Cardiac muscle cell (in vitro differentiated cells and primary cell): Measurements from ENCODE around the gene HHAT. TPM values are rescaled to one million over a fixed set of nuclear protein-coding genes. Genes with fewer than 3 reads are reported as not detected.

Experiments used
- DNase-seq, 2 donors: peaks; one replicate each; pipeline versions ENCODE4 v3.0.0 to v3.0.0-alpha.2; 2010 to 2017; ENCODE audit warnings: low read depth in 1 of 2, low spot score in 1 of 2
- H3K27ac ChIP-seq: fragments of 200-600 bp; sonication (generic); 2 replicates; pipeline ENCODE4 v1.5.1; 2016
- H3K27me3 ChIP-seq: fragments of 200-600 bp; sonication (generic); 2 replicates; pipeline ENCODE4 v1.6.0; 2016; ENCODE audit warnings: control low read depth
- H3K36me3 ChIP-seq: fragments of 200-600 bp; sonication (generic); 2 replicates; pipeline ENCODE4 v1.5.1; 2016; ENCODE audit warnings: control low read depth
- H3K4me1 ChIP-seq: fragments of 200-600 bp; sonication (generic); 2 replicates; pipeline ENCODE4 v1.8.1; 2017; ENCODE audit warnings: low read depth, mild to moderate bottlenecking, mixed run types
- H3K4me3 ChIP-seq: fragments of 200-600 bp; sonication (generic); 2 replicates; pipeline ENCODE4 v1.5.1; 2016; ENCODE audit warnings: mild to moderate bottlenecking
- H3K9me3 ChIP-seq: fragments of 200-600 bp; sonication (generic); 2 replicates; pipeline ENCODE4 v1.5.1; 2017; ENCODE audit warnings: low read depth, mild to moderate bottlenecking, control low read depth
- polyA plus RNA-seq: library from polyadenylated mRNA; unstranded; fragments of >200 nt; fragmentation: Nextera tagmentation; extraction: Ambion mirVana; gene quantifications from 2 replicates; pipeline ENCODE4 v1.2.1, GENCODE V29; 2016
- total RNA-seq: library from RNA; depleted of rRNA; stranded (reverse); fragments of >200 nt; gene quantifications from 2 replicates; pipeline ENCODE4 v1.2.3, GENCODE V29; 2016
- TF ChIP-seq, protein P1 (sequence below): IDR thresholded peaks from 2 replicates; pipeline ENCODE4 v1.5.1; 2012; ENCODE audit warnings: low read depth, mild to moderate bottlenecking, low read length

HHAT gene
- total and polyA plus RNA-seq, 2 experiments from 2014 or later, result 3.6 to 8.4 TPM

DNA sequence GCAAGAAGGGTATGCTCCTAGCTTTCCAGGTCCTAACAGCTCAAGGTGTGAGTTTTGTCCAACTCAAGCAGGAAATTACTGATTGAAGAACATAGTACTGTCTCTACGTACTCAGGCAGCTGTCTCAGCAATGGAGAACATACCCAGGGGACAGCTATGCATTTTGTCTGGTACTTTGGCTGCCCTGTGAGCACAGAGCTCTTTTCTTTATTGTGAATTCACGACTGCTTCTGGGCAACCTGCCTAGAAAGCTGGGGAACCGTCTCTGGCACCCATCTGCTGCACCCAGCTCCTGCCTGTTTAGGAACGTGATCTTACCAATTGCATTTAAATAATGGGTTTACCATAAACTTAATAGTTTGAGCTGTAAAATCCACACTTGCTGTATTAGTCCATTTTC is 258.1 kb downstream of the HHAT start:
- Histone ChIP-seq H3K4me1 (peaks cover 16% of the 10 kb centered on the region), H3K36me3 (no peaks in the 10 kb centered on the region), H3K4me3 (no peak overlapping the region), H3K9me3 (no peaks in the 10 kb centered on the region), H3K27me3 (no peaks in the 10 kb centered on the region), H3K27ac (no peak overlapping the region)
- no peak for DNase-seq
- TF ChIP-seq, protein P1, sequence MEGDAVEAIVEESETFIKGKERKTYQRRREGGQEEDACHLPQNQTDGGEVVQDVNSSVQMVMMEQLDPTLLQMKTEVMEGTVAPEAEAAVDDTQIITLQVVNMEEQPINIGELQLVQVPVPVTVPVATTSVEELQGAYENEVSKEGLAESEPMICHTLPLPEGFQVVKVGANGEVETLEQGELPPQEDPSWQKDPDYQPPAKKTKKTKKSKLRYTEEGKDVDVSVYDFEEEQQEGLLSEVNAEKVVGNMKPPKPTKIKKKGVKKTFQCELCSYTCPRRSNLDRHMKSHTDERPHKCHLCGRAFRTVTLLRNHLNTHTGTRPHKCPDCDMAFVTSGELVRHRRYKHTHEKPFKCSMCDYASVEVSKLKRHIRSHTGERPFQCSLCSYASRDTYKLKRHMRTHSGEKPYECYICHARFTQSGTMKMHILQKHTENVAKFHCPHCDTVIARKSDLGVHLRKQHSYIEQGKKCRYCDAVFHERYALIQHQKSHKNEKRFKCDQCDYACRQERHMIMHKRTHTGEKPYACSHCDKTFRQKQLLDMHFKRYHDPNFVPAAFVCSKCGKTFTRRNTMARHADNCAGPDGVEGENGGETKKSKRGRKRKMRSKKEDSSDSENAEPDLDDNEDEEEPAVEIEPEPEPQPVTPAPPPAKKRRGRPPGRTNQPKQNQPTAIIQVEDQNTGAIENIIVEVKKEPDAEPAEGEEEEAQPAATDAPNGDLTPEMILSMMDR, result no peak

DNA sequence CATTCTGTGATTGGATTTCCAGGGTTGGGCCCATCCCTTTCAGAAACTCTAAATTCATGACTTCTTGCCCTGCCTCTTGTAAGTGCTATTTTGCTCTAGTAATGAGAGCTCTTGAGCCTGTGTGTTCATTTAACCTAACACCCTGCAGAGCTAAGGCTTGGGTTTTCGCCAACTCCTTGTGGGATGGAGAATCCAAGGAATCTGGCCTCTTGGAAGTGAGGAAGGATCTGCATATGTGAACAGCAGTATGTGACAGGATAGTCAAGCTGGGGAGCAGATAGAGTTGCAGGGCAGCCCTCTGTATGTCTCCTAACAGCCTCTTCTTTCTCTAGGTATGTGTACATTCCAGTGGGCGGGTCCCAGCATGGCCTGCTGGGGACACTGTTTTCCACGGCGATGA is 258.9 kb downstream of the HHAT start:
- no peaks in the 10 kb centered on the region for H3K9me3 ChIP-seq
- H3K36me3 ChIP-seq, result no peaks in the 10 kb centered on the region
- peak; percentile 49 to 61 for DNase-seq
- no peak overlapping the region for H3K27ac ChIP-seq
- H3K27me3 ChIP-seq, result no peaks in the 10 kb centered on the region
- peaks cover 9% of the 10 kb centered on the region for H3K4me1 ChIP-seq
- no peak overlapping the region for H3K4me3 ChIP-seq
- TF ChIP-seq, protein P1, result no peak

DNA sequence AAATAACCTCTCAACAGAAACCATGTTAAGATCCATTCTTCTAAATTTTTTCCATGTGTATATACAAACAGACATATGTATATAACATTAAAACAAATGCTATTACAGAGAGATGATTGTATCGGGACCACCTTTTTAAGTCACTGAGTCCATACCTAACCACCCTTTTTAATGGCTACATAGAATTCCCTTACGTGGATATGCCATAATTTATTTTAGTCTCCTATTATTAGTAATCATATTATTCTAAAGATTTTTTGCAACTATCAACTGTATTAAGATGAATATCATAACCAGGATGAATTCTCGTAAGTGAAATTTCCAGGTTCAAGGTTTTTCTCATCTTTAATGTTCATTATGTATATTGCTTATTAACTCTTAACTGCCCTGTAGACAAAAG is 259.7 kb downstream of the HHAT start:
- no peak overlapping the region for H3K4me3 ChIP-seq
- TF ChIP-seq, protein P1, result no peak
- H3K36me3 ChIP-seq, result no peaks in the 10 kb centered on the region

DNA sequence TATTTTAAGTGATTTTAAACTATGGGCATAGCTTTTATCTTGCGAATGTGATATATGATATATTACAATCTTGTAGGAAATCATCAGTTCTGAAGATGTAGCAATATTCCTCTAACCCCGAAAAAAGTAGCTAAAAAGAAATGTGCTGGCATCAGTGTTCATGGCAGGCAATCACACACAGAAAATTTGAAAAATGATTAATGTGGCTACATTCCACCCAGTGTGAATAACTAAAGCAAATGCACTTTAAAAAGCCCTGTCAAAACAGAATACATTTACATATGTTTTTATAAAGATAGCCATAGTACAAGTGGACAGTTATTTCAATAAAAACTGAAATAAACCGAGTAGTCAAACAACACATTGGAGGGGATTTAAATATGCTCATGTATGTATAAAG is 260.2 kb downstream of the HHAT start:
- Histone ChIP-seq H3K27ac (no peak overlapping the region), H3K4me1 (no peaks in the 10 kb centered on the region), H3K27me3 (no peaks in the 10 kb centered on the region), H3K36me3 (no peaks in the 10 kb centered on the region), H3K9me3 (no peaks in the 10 kb centered on the region), H3K4me3 (no peak overlapping the region)
- DNase-seq, result no peak
- TF ChIP-seq, protein P1, result no peak

More for the DNA sequence above, 259.7 kb downstream of the HHAT start:
- Histone ChIP-seq H3K9me3 (no peaks in the 10 kb centered on the region), H3K27me3 (no peaks in the 10 kb centered on the region), H3K27ac (no peak overlapping the region), H3K4me1 (peaks cover 1% of the 10 kb centered on the region)
- DNase-seq, result no peak

DNA sequence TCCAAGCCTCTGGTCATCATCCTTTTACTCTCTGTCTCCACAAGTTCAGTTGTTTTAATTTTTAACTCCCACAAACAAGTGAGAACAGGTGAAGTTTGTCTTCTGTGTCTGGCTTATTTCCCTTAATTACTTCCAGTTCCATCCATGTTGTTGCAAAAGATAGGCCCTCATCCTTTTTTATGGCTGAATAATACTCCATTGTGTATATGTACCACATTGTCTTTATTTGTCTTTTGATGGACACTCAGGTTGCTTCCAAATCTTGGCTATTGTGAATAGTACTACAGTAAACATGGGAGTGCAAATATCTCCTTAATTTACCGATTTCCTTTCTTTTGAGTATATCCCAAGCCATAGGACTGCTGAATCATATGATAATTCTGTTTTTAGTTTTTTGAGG is 262.5 kb downstream of the HHAT start:
- TF ChIP-seq, protein P1, result no peak
- Histone ChIP-seq H3K27me3 (no peaks in the 10 kb centered on the region), H3K27ac (no peak overlapping the region), H3K9me3 (no peaks in the 10 kb centered on the region), H3K36me3 (no peaks in the 10 kb centered on the region), H3K4me1 (no peaks in the 10 kb centered on the region), H3K4me3 (no peak overlapping the region)
- DNase-seq, result no peak

DNA sequence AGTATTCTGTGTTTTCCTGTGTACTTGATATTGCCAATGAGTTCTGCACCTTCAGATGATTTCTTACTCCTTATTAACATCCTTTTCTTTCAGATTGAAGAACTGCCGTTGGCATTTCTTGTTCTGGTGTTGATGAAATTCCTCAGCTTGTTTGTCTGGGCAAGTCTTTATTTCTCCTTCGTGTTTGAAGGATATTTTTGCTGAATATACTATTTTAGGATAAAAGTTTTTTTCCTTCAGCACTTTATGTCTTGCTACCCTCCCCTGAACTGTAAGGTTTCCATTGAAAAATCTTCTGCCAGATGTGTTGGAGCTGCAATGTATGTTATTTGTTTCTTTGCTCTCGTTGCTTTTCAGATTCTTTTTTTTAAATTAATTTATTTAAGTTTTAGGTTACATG is 265.9 kb downstream of the HHAT start:
- no peaks in the 10 kb centered on the region for H3K4me1 ChIP-seq
- no peak overlapping the region for H3K4me3 ChIP-seq
- TF ChIP-seq, protein P1, result no peak
- no peaks in the 10 kb centered on the region for H3K36me3 ChIP-seq
- H3K27me3 ChIP-seq, result no peaks in the 10 kb centered on the region
- no peak overlapping the region for H3K27ac ChIP-seq
- H3K9me3 ChIP-seq, result no peaks in the 10 kb centered on the region
- no peak for DNase-seq
